NCI-H82 treated with DMSO at 0.1 percent for 48 hours (cell line): ENCODE results near the gene SLIT3.

Experiments used
- DNase-seq: peaks from one replicate; lab custom pipeline; 2025; ENCODE audit not compliant: unreplicated experiment; lab: John Stamatoyannopoulos, UW

The SLIT3 gene

GRCh38 chr5:169006842-169007790, 293.8 kb downstream of the SLIT3 start:
- DNase-seq = no peak

- DNase-seq = no peak
Observed at GRCh38 chr5:169004551-169004950, 296.4 kb downstream of the SLIT3 start.

GRCh38 chr5:169003721-169004541, 297.0 kb downstream of the SLIT3 start:
- no peak for DNase-seq

GRCh38 chr5:169002953-169003555, 297.9 kb downstream of the SLIT3 start:
- DNase-seq = no peak

- no peak for DNase-seq
Observed at GRCh38 chr5:169001394-169001793, 299.5 kb downstream of the SLIT3 start.

GRCh38 chr5:168995024-168995423, 305.9 kb downstream of the SLIT3 start:
- DNase-seq = no peak

- DNase-seq = peak; percentile 3
Observed at GRCh38 chr5:168992687-168993086, 308.3 kb downstream of the SLIT3 start.

GRCh38 chr5:168992016-168992415, 308.9 kb downstream of the SLIT3 start:
- no peak for DNase-seq

GRCh38 chr5:168991311-168991710, 309.6 kb downstream of the SLIT3 start:
- no peak for DNase-seq

- DNase-seq = no peak
Observed at GRCh38 chr5:168990679-168991078, 310.3 kb downstream of the SLIT3 start.

- no peak for DNase-seq
Observed at GRCh38 chr5:168989731-168990505, 311.0 kb downstream of the SLIT3 start.

- DNase-seq = no peak
Observed at GRCh38 chr5:168988699-168989098, 312.2 kb downstream of the SLIT3 start.

- DNase-seq = peak; percentile 17
Observed at GRCh38 chr5:168987543-168988300, 313.2 kb downstream of the SLIT3 start.

- no peak for DNase-seq
Observed at GRCh38 chr5:168985454-168985853, 315.5 kb downstream of the SLIT3 start.

GRCh38 chr5:168984135-168984675, 316.7 kb downstream of the SLIT3 start:
- no peak for DNase-seq

GRCh38 chr5:168979135-168979534, 321.8 kb downstream of the SLIT3 start:
- no peak for DNase-seq

- no peak for DNase-seq
Observed at GRCh38 chr5:168978500-168978899, 322.4 kb downstream of the SLIT3 start.

- no peak for DNase-seq
Observed at GRCh38 chr5:168978015-168978414, 322.9 kb downstream of the SLIT3 start.

GRCh38 chr5:168976311-168976970, 324.5 kb downstream of the SLIT3 start:
- DNase-seq = no peak
